Duodenal mucosa (tissue), 2 donors: ENCODE results near the gene SLC7A1.

ENCODE experiments used
- H3K27ac ChIP-seq: one replicate; pipeline ENCODE4 v1.7.0; 2013; ENCODE audit warnings: low read depth, low read length
- H3K27me3 ChIP-seq, 2 donors: one replicate each; pipeline ENCODE4 v1.7.0; 2013; ENCODE audit warnings: low read length in 2 of 2, control low read depth in 1 of 2; ENCODE audit not compliant: insufficient read depth in 2 of 2, control insufficient read depth in 1 of 2
- H3K36me3 ChIP-seq, 2 donors: one replicate each; pipeline ENCODE4 v1.7.0; 2013; ENCODE audit warnings: low read length in 2 of 2, control low read depth in 1 of 2; ENCODE audit not compliant: insufficient read depth in 2 of 2, control insufficient read depth in 1 of 2
- H3K4me1 ChIP-seq, 2 donors: one replicate each; pipeline ENCODE4 v1.7.0; 2013; ENCODE audit warnings: low read length in 2 of 2, control low read depth in 1 of 2; ENCODE audit not compliant: insufficient read depth in 2 of 2, control insufficient read depth in 1 of 2
- H3K4me3 ChIP-seq, 2 donors: one replicate each; pipeline ENCODE4 v1.7.0; 2013; ENCODE audit warnings: low read length in 2 of 2, low read depth in 1 of 2
- H3K9ac ChIP-seq, 2 donors: one replicate each; pipeline ENCODE4 v1.7.0; 2013; ENCODE audit warnings: low read length in 2 of 2, low read depth in 1 of 2
- H3K9me3 ChIP-seq, 2 donors: one replicate each; pipeline ENCODE4 v1.7.0; 2013; ENCODE audit warnings: low read length in 2 of 2, control low read depth in 1 of 2; ENCODE audit not compliant: control insufficient read depth in 1 of 2

Gene SLC7A1

DNA sequence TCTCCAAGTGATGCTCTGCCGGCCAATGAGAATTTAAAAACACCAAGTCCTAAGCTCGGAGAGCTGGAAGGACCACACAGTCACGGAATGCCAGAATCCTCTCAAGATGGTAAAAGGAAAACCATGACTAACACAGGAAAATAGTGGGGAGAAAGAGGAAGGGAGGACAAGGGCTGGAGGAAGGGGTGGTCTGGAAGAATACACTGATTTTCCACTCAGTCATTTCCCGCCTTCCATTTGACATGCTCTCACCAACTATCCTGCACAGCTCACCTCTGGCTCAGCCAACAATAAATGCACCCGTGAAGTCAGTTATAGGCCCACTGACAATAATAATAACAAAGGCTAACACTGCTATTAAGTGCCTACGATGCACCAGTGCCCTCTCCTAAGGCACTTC, 31.5 kb downstream of the SLC7A1 start:
- Histone ChIP-seq H3K4me1 (no peaks in the 10 kb centered on the region), H3K27me3 (no peaks in the 10 kb centered on the region), H3K9ac (no peak overlapping the region), H3K9me3 (no peaks in the 10 kb centered on the region), H3K4me3 (no peak overlapping the region), H3K36me3 (no peaks in the 10 kb centered on the region), H3K27ac (no peak overlapping the region)

DNA sequence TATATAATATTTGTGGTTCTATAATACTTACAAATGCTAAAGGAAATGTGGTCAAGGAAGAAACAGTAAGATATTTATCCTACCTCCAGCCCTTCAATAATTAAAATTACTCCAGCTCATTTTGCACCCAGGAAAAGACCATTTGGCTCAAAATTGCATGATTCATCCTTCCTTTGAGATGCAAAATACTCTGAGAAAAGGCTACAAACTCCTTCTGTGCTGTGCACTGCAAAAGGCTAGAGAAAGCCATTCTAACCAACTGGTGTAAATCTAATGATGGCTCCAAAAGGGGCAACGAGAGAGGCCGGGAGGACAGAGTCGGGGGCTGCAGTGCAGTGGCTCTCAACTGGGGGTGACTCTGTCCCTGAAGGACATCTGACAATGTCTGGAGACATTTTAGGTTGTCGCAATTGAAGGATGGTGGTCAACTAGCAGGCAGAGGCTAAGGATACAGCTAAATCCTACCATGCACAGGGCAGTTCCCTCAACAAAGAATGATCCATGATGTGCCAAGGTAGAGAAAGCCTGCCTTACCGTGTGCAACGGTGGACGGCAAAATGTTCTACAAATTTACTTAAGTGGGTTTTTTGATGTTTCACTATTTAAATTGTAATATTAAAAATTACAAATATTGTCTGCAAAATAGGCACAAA, 32.6 kb downstream of the SLC7A1 start:
- H3K9ac ChIP-seq, result no peak overlapping the region
- H3K4me3 ChIP-seq, result no peak overlapping the region
- H3K4me1 ChIP-seq, result no peaks in the 10 kb centered on the region
- no peak overlapping the region for H3K27ac ChIP-seq
- H3K27me3 ChIP-seq, result no peaks in the 10 kb centered on the region
- H3K9me3 ChIP-seq, result no peaks in the 10 kb centered on the region
- no peaks in the 10 kb centered on the region for H3K36me3 ChIP-seq

DNA sequence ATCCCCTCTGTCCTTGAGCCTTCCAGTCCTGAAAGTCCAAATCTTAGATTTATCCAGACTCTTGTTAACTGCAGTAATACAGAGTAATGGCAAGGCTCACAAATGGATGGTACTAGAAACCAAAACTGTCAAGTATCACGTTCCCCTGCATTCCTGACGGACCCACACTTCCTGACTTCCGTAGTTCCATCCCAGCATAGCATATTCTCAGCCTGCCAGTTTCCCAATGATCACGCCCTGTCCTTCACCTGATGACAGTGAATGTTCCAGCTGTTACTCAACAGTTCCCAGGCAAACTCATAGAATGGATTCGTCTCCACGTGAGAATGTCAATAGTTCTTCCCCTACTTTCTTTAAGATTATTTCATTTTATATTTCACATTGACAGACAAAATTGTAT, 33.6 kb downstream of the SLC7A1 start:
- no peaks in the 10 kb centered on the region for H3K27me3 ChIP-seq
- no peak overlapping the region for H3K27ac ChIP-seq
- H3K36me3 ChIP-seq, result no peaks in the 10 kb centered on the region
- H3K9ac ChIP-seq, result no peak overlapping the region
- no peaks in the 10 kb centered on the region for H3K4me1 ChIP-seq
- no peak overlapping the region for H3K4me3 ChIP-seq
- no peaks in the 10 kb centered on the region for H3K9me3 ChIP-seq

DNA sequence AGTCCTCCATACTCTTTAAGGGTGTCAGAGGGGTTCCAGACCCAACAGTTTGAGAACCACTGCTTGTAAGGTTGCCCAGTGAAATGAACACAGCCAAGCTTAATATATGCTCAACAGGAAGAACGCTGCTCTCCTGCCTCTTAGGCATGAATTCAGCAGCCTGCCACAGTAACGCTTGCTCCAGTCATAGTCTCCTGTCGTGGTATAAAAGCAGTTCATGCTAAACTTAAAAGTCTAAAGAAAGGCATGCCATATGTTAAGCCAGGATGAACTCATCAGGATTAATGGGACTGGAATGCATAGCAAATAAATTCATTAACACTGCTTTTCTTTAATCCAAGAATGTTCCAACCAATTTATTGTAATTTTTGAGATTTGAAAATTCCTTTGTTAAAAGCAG, 38.7 kb downstream of the SLC7A1 start:
- Histone ChIP-seq H3K9ac (no peak overlapping the region), H3K36me3 (peaks cover 0 to 21% of the 10 kb centered on the region in 2 donors), H3K27ac (no peak overlapping the region), H3K4me1 (no peaks in the 10 kb centered on the region), H3K27me3 (no peaks in the 10 kb centered on the region), H3K9me3 (no peaks in the 10 kb centered on the region), H3K4me3 (no peak overlapping the region)

DNA sequence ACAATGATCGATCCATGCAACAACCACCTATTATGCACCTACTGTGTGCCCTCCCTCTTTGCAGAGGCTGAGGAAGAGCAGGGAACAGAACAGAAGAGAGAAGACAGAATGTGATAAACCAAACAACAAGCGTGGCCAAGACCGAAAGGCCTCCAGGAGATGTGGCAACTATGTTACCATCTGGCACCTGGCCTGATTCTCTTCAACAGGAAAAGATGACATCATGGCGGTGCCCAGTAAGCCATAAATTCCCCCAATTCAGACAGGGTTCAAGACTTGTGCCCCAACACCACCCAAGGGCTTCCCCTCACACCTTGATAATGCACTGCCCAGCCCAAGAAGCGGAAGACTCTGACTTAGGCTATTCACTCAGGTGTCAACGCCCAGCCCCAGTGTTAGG, 44.3 kb downstream of the SLC7A1 start:
- Histone ChIP-seq H3K27ac (no peak overlapping the region), H3K9ac (no peak overlapping the region), H3K36me3 (peaks cover 0 to 31% of the 10 kb centered on the region in 2 donors), H3K4me3 (no peak overlapping the region), H3K27me3 (no peaks in the 10 kb centered on the region), H3K4me1 (peaks cover 15 to 16% of the 10 kb centered on the region in 2 donors), H3K9me3 (no peaks in the 10 kb centered on the region)

DNA sequence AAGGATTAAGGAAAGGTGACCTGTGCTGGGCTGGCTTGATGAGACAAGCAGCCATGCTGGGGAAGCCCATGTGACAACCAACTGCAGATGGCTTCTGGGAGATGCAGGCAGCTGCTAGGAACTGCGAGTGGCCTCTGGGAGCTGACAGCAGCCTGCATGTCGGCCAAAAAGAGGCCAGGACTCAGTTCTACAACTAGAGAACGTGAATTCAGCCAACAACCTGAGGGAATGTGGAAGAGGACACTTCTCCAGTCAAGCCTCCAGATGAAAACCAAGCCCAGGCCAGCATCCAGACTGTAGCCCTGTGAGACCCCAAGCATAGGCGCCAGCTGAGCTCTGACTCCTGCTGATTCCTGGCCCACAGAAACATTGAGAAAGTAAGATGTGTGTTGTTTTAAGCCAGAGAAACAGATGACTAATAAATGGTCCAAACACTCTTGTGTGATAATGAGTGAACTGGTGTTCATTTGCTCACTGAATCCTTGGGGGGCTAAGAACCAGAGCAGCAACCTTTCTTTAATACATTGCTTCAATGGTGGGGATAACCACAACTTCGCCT, 45.0 kb downstream of the SLC7A1 start:
- Histone ChIP-seq H3K9ac (no peak overlapping the region), H3K27me3 (no peaks in the 10 kb centered on the region), H3K4me1 (peaks cover 15 to 16% of the 10 kb centered on the region in 2 donors), H3K9me3 (no peaks in the 10 kb centered on the region), H3K4me3 (no peak overlapping the region), H3K27ac (no peak overlapping the region), H3K36me3 (peaks cover 0 to 31% of the 10 kb centered on the region in 2 donors)

DNA sequence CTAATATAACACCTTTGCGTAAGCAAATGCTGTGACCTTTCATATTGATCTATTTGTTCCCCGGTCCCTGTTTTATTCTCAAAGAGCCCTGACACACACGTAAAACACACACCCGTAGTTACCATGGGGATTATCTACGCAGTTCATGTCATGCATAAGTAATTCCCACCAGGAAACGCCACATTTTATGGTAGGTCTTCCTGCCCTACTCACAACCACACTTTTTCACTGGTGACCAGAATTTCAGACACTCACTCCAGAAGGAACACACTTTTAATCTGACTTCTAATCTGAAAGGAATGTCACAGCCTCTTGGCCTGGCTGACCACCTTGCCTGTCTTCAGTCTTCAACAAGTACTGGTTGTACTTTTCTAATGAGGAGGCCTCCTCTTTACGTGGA, 46.8 kb downstream of the SLC7A1 start:
- peaks cover 0 to 28% of the 10 kb centered on the region in 2 donors for H3K36me3 ChIP-seq
- H3K9me3 ChIP-seq, result no peaks in the 10 kb centered on the region
- peak overlapping the region; percentile 37 to 40 for H3K4me3 ChIP-seq
- peak overlapping the region in 1 of 2 donors; percentile 31 for H3K9ac ChIP-seq
- H3K4me1 ChIP-seq, result peaks cover 21 to 28% of the 10 kb centered on the region in 2 donors
- no peaks in the 10 kb centered on the region for H3K27me3 ChIP-seq
- H3K27ac ChIP-seq, result peak overlapping the region; percentile 68

DNA sequence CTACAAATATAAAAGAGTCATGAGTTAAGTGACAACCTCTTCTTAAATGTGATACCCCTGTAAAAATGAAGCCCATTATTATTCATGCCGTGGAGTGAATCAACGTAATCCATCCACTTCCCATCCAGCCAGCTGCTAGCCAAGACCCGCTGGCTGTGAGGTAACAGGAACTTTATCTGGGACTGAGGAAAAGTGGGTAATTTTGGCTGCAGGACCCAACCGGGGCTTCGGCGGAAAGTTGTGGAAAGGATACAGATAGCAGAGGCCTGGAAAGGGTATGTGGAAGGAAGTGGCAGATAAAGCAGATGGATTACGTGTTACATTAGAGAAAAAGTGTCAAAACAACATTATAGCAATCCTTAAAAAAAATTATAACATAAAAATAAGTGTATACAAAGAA, 48.3 kb downstream of the SLC7A1 start:
- Histone ChIP-seq H3K4me1 (peaks cover 30 to 38% of the 10 kb centered on the region in 2 donors), H3K4me3 (no peak overlapping the region), H3K27ac (no peak overlapping the region), H3K27me3 (no peaks in the 10 kb centered on the region), H3K9me3 (no peaks in the 10 kb centered on the region), H3K36me3 (peaks cover 0 to 14% of the 10 kb centered on the region in 2 donors), H3K9ac (peak overlapping the region in 1 of 2 donors; percentile 40)

DNA sequence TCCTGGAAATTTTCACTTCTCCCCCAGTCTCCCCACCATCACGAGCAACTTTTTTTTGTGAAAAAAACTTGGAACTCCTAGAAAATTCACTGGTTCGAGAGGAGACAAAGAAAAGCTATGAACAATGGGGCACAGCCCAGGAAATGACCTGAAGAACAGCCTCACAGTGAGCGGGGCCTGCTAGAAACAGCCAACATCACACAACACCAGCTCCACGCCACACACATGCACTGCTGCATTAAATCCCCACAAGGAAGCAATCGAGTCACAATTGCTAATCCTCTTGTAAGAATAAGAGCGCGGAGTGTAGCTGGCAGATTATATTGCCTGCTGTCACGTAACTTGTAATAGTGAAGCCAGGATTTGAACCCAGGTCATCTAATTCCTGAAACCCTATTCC, 48.8 kb downstream of the SLC7A1 start:
- H3K27ac ChIP-seq, result no peak overlapping the region
- H3K9ac ChIP-seq, result no peak overlapping the region
- no peaks in the 10 kb centered on the region for H3K27me3 ChIP-seq
- H3K4me1 ChIP-seq, result peaks cover 30 to 38% of the 10 kb centered on the region in 2 donors
- H3K9me3 ChIP-seq, result no peaks in the 10 kb centered on the region
- no peak overlapping the region for H3K4me3 ChIP-seq
- H3K36me3 ChIP-seq, result peaks cover 0 to 9% of the 10 kb centered on the region in 2 donors

DNA sequence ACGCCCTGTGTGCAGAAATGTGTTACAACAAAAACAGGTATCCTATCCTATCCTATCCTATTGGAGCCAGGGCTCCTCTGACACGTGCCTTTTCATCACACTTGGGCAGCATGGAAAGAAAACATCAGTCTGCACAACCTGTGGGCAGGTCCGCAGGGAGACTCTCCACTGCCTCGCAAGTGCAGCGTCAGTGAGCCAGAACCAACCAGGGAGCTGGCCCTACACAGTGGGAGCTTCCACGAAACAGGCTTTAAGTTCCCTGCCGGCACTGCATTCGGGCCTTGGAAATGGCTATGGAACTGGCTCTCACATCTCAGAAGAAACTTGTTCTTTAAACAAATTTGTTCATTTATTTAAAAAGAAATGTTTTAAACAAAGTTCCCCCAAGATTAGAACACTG, 49.5 kb downstream of the SLC7A1 start:
- Histone ChIP-seq H3K9ac (no peak overlapping the region), H3K9me3 (no peaks in the 10 kb centered on the region), H3K27me3 (no peaks in the 10 kb centered on the region), H3K36me3 (peaks cover 0 to 11% of the 10 kb centered on the region in 2 donors), H3K27ac (no peak overlapping the region), H3K4me1 (peaks cover 30 to 38% of the 10 kb centered on the region in 2 donors), H3K4me3 (no peak overlapping the region)
